HCT116 (cell line): ENCODE data around the gene TMA7. TPM values are rescaled to one million over a fixed set of nuclear protein-coding genes. Genes with fewer than 3 reads are reported as not detected.
A peak's percentile ranks its signal among the peaks of the same experiment; 100 is the strongest.

ENCODE experiments used
- ATAC-seq: fragments of 200-7000 bp; cut with Tn5 transposase; 2 replicates; pipeline ENCODE4 v1.9.1; 2020; ENCODE audit warnings: mild to moderate bottlenecking, moderate library complexity
- BruUV-seq: library from RNA; stranded (reverse); fragments of 400-500 nt; replicated peaks from 2 replicates; lab custom pipeline; 2021; lab: Mats Ljungman, UMichigan
- CTCF ChIA-PET: fragments of 300-600 bp; sonication (Branson Sonifier 250); formaldehyde crosslinking; loops from one replicate; lab custom pipeline; 2021; ENCODE audit warnings: antibody characterized with exemption; lab: Charles Lee
- POLR2A ChIA-PET: fragments of 300-600, 350-600 bp; sonication (Branson Sonifier 250); formaldehyde crosslinking; loops from one replicate; lab custom pipeline; 2021; ENCODE audit warnings: antibody characterized with exemption; lab: Charles Lee
- RAD21 ChIA-PET, 2 experiments: fragments of 300-600 bp; sonication (Branson Sonifier 250); formaldehyde crosslinking; loops; one replicate each; lab custom pipeline; 2023; ENCODE audit warnings: low total read pairs in 2 of 2; ENCODE audit not compliant: uncharacterized antibody in 2 of 2, unreplicated experiment in 2 of 2, low non-redundant PET in 1 of 2; lab: Charles Lee
- DNase-seq: peaks from one replicate; pipeline ENCODE4 v3.0.0-alpha.2; 2010; ENCODE audit warnings: low read depth, low spot score
- H2AFZ ChIP-seq: fragments of 200-600 bp; shearing (Covaris generic), sonication (generic); 2 replicates; pipeline ENCODE4 v1.6.1; 2017; ENCODE audit warnings: low read depth, mixed run types, mixed read lengths, antibody characterized with exemption, low read length; ENCODE audit not compliant: poor library complexity, severe bottlenecking
- H3K27ac ChIP-seq: 2 replicates; pipeline ENCODE4 v1.5.1; 2012; ENCODE audit warnings: low read depth, low read length
- H3K27me3 ChIP-seq: fragments of 200-600 bp; sonication (generic); 2 replicates; pipeline ENCODE4 v1.6.1; 2016; ENCODE audit warnings: mixed run types, low read length, mixed read lengths; ENCODE audit not compliant: insufficient read depth
- H3K36me3 ChIP-seq, 2 experiments: fragments of 200-500 bp in 1 of 2; fragments of 200-600 bp in 1 of 2; sonication (Bioruptor generic) in 1 of 2; sonication (generic) in 1 of 2; 2 replicates each; pipeline versions ENCODE4 v1.5.1 to v1.6.1; 2014 to 2016; ENCODE audit warnings: low read length in 2 of 2, inconsistent platforms in 1 of 2, mixed read lengths in 1 of 2, mixed run types in 1 of 2; ENCODE audit not compliant: insufficient read depth in 2 of 2, control insufficient read depth in 1 of 2
- H3K4me1 ChIP-seq, 2 experiments: fragments of 200-600 bp in 1 of 2; sonication (generic) in 1 of 2; 2 replicates each; pipeline versions ENCODE4 v1.5.1 to v1.6.1; 2012 to 2017; ENCODE audit warnings: low read length in 2 of 2, inconsistent platforms in 1 of 2, mild to moderate bottlenecking in 1 of 2, mixed read lengths in 1 of 2, mixed run types in 1 of 2, moderate library complexity in 1 of 2; ENCODE audit not compliant: insufficient read depth in 2 of 2, control insufficient read depth in 1 of 2
- H3K4me2 ChIP-seq: fragments of 200-600 bp; sonication (generic); 2 replicates; pipeline ENCODE4 v1.6.1; 2017; ENCODE audit warnings: mixed run types, low read length, mixed read lengths
- H3K4me3 ChIP-seq, 2 experiments: fragments of 200-600 bp in 1 of 2; sonication (generic) in 1 of 2; replicated peaks in 1 of 2; 2 replicates each; pipeline ENCODE4 v1.5.1; 2011 to 2016; ENCODE audit warnings: low read length in 2 of 2, control low read depth in 1 of 2, low read depth in 1 of 2, mild to moderate bottlenecking in 1 of 2, mixed read lengths in 1 of 2, mixed run types in 1 of 2
- H3K79me2 ChIP-seq: fragments of 200-600 bp; sonication (generic); 2 replicates; pipeline ENCODE4 v1.6.1; 2017; ENCODE audit warnings: mild to moderate bottlenecking, mixed run types, low read length, moderate library complexity, mixed read lengths; ENCODE audit not compliant: insufficient read depth
- H3K9ac ChIP-seq: fragments of 200-600 bp; sonication (generic); 2 replicates; pipeline ENCODE4 v1.6.1; 2016; ENCODE audit warnings: low read length, mixed read lengths
- H3K9me2 ChIP-seq: fragments of 200-600 bp; sonication (generic), shearing (Covaris generic); 2 replicates; pipeline ENCODE4 v1.6.1; 2017; ENCODE audit warnings: mixed run types, mild to moderate bottlenecking, moderate library complexity; ENCODE audit not compliant: insufficient read depth
- H3K9me3 ChIP-seq, 2 experiments: fragments of 200-500 bp in 1 of 2; fragments of 200-600 bp in 1 of 2; sonication (Bioruptor generic) in 1 of 2; sonication (generic) in 1 of 2; 2 replicates each; pipeline ENCODE4 v1.6.1; 2014 to 2017; ENCODE audit warnings: low read length in 2 of 2, mixed read lengths in 2 of 2, inconsistent platforms in 1 of 2, low read depth in 1 of 2, mild to moderate bottlenecking in 1 of 2, mixed run types in 1 of 2, moderate library complexity in 1 of 2; ENCODE audit not compliant: control insufficient read depth in 1 of 2, insufficient read depth in 1 of 2
- H4K20me1 ChIP-seq: fragments of 200-600 bp; sonication (generic), shearing (Covaris generic); 2 replicates; pipeline ENCODE4 v1.6.1; 2017; ENCODE audit warnings: mixed run types, mild to moderate bottlenecking, moderate library complexity; ENCODE audit not compliant: insufficient read depth
- EZH2 ChIP-seq: fragments of 200-600 bp; sonication (generic); IDR thresholded peaks from 2 replicates; pipeline ENCODE4 v1.6.1; 2017; ENCODE audit warnings: antibody characterized with exemption, mixed run types
- JUND ChIP-seq: IDR thresholded peaks from 2 replicates; pipeline ENCODE4 v1.6.1; 2012
- POLR2AphosphoS5 ChIP-seq: IDR thresholded peaks from 2 replicates; pipeline ENCODE4 v1.6.1; 2011; ENCODE audit warnings: mild to moderate bottlenecking, low read depth, low read length, moderate library complexity
- YY1 ChIP-seq: IDR thresholded peaks from 2 replicates; pipeline ENCODE4 v1.6.1; 2011; ENCODE audit warnings: low read length, low read depth, moderate library complexity, mild to moderate bottlenecking; ENCODE audit not compliant: insufficient replicate concordance; ENCODE audit errors: extremely low read depth
- ZFX ChIP-seq: fragments of 450-650 bp; IDR thresholded peaks from 2 replicates; pipeline ENCODE4 v1.6.1; 2017
- intact Hi-C: fragments of 100-400 bp; cut with micrococcal nuclease; formaldehyde crosslinking; loops from 2 replicates; pipeline ENCODE4 v1.10.0; 2022
- total RNA-seq: library from RNA; stranded (reverse); gene quantifications from one replicate; pipeline ENCODE4 v1.2.1, GENCODE V29; 2021; ENCODE audit not compliant: unreplicated experiment
- TF ChIP-seq, protein P1 (sequence below), 3 experiments: fragments of 200-600 bp in 1 of 3; sonication (generic) in 1 of 3; IDR thresholded peaks in 2 of 3; conservative IDR thresholded peaks in 1 of 3; 2 replicates each; pipeline ENCODE4 v1.5.1; 2012 to 2017; ENCODE audit warnings: low read depth in 2 of 3, low read length in 2 of 3, antibody characterized with exemption in 1 of 3, borderline replicate concordance in 1 of 3, control low read depth in 1 of 3, mild to moderate bottlenecking in 1 of 3, mixed read lengths in 1 of 3, mixed run types in 1 of 3, moderate library complexity in 1 of 3; ENCODE audit not compliant: insufficient read depth in 1 of 3
- TF ChIP-seq, protein P2 (sequence below): IDR thresholded peaks from 2 replicates; pipeline ENCODE4 v1.6.1; 2011; ENCODE audit warnings: mild to moderate bottlenecking, low read length, moderate library complexity; ENCODE audit not compliant: insufficient replicate concordance; ENCODE audit errors: extremely low read depth

The TMA7 gene
- total RNA-seq, 1 experiment from 2014 or later = 334 TPM

DNA sequence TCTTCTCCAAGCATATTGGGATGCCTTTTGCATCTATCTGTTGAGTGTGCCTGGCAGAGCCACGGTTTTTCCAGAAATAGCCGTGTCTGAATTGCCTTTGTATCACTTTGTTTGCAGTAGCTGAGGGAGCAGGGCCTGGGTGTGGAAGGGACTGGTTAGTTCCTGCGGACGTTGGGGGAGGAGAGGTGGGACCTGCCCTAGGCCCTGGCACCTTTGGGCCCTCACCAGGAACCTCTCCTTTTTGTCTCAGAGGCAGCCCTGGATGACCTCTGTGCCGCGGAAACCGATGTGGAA lies 25.1 kb downstream of the TMA7 start:
- peaks cover 8 to 24% of the 10 kb centered on the region in 2 experiments for H3K36me3 ChIP-seq
- H3K9ac ChIP-seq = peak overlapping the region; percentile 82
- H3K9me2 ChIP-seq = no peaks in the 10 kb centered on the region
- H2AFZ ChIP-seq = no peak overlapping the region
- peaks cover 35% of the 10 kb centered on the region for H3K79me2 ChIP-seq
- no peaks in the 10 kb centered on the region for H3K9me3 ChIP-seq
- intact Hi-C loops = loop anchor here (1.0 to 2.0 kb wide), 3 partner anchors 42 to 170 kb away; partner anchors contain the start of gene SLC26A6
- ChIA-PET RAD21 (interaction anchor here in 1 of 2 experiments (1.7 kb wide), 1 partner anchor 84 kb away, joined by 6 read pairs; no protein-coding TSS in a partner anchor), POLR2A (no interaction called here), CTCF (interaction anchor here (0.9 to 3.3 kb wide), 3 partner anchors 8 to 84 kb away, joined by 3 to 19 read pairs (median 3); no protein-coding TSS in a partner anchor)
- ATAC-seq (no peak; the same call in 1 of the 2 replicates), DNase-seq (no peak)
- no peaks in the 10 kb centered on the region for H4K20me1 ChIP-seq
- H3K4me1 ChIP-seq = peaks cover 16 to 33% of the 10 kb centered on the region in 2 experiments
- TF ChIP-seq JUND = no peak
- TF ChIP-seq, protein P1, sequence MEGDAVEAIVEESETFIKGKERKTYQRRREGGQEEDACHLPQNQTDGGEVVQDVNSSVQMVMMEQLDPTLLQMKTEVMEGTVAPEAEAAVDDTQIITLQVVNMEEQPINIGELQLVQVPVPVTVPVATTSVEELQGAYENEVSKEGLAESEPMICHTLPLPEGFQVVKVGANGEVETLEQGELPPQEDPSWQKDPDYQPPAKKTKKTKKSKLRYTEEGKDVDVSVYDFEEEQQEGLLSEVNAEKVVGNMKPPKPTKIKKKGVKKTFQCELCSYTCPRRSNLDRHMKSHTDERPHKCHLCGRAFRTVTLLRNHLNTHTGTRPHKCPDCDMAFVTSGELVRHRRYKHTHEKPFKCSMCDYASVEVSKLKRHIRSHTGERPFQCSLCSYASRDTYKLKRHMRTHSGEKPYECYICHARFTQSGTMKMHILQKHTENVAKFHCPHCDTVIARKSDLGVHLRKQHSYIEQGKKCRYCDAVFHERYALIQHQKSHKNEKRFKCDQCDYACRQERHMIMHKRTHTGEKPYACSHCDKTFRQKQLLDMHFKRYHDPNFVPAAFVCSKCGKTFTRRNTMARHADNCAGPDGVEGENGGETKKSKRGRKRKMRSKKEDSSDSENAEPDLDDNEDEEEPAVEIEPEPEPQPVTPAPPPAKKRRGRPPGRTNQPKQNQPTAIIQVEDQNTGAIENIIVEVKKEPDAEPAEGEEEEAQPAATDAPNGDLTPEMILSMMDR (IDR thresholded peaks at IDR 0.05 in 2 of 3, conservative IDR thresholded peaks at IDR 0.05 in 1 of 3; ENCODE audit: borderline replicate concordance in 1 of 3, insufficient read depth in 1 of 3, low read depth in 2 of 3, low read length in 2 of 3) = no peak
- H3K4me3 ChIP-seq = peak overlapping the region in 1 of 2 experiments; percentile 60; a peak in 1 of 4 replicates
- H3K27ac ChIP-seq = peak overlapping the region; percentile 98
- H3K4me2 ChIP-seq = peak overlapping the region; percentile 92
- BruUV-seq = no TSS peak
- H3K27me3 ChIP-seq = no peaks in the 10 kb centered on the region

DNA sequence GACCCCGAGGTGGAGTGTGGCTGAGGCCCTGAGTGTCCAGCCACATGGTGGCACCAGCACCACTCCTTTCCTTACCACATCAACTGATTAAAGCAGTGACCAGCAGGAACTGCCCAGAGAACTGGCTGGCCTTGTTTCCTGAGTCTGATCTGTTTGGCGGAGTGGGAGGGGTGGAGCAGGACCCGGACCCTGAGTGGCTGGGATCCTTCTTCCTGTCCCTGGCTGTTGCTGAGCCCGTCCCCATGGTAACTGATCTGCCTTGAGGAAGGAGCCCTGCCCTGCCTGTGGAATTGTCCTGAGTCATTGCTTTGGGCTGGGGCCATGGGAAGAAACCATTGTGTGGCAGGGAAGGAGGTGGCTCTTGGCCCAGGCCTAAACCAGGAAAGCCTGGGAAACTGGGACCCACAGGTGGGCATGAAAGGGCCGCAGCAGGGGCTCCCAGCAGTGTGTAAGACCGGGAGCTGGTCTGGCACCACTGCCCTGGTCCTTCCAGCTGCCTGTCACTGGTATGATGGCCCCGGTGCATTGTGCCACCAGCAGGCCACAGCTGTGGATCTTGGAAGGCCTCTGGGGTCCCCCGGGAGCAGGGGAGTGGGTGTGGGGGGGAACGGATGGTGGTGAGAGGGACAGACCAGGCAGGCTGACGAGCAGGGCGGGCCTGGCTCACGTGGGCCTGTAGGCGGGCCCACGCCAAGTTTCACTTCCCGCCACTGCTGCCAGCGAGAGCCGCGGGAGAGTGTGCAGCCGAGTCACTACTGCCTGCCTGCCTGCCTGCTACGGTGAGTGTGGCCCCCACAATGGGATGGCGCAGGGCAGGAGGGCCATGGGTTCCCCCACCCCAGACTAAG lies 25.7 kb downstream of the TMA7 start:
- ATAC-seq (peak; percentile 85), DNase-seq (peak; percentile 96)
- CTCF ChIA-PET = interaction anchor here (3.3 kb wide), 1 partner anchor 84 kb away, joined by 19 read pairs; no protein-coding TSS in a partner anchor
- Histone ChIP-seq H3K36me3 (peaks cover 6 to 18% of the 10 kb centered on the region in 2 experiments; a peak in 3 of 4 replicates), H3K9me3 (no peaks in the 10 kb centered on the region), H3K9me2 (no peaks in the 10 kb centered on the region), H3K9ac (peak overlapping the region; percentile 82), H3K27me3 (no peaks in the 10 kb centered on the region), H3K4me3 (peak overlapping the region; percentile 56 to 60), H3K4me1 (peaks cover 16 to 33% of the 10 kb centered on the region in 2 experiments), H4K20me1 (no peaks in the 10 kb centered on the region), H3K4me2 (peak overlapping the region; percentile 92), H3K27ac (peak overlapping the region; percentile 98), H2AFZ (no peak overlapping the region), H3K79me2 (peaks cover 39% of the 10 kb centered on the region)
- peak; percentile 37; the same call in 1 of the 2 replicates for TF ChIP-seq ZFX
- TF ChIP-seq, protein P1 (IDR thresholded peaks at IDR 0.05 in 2 of 3, conservative IDR thresholded peaks at IDR 0.05 in 1 of 3; ENCODE audit: borderline replicate concordance in 1 of 3, insufficient read depth in 1 of 3, low read depth in 2 of 3, low read length in 2 of 3) = peak in 2 of 3 experiments; percentile 62 to 64; a peak in 4 of 6 replicates
- peak; percentile 58 for TF ChIP-seq POLR2AphosphoS5
- TF ChIP-seq YY1 = peak; percentile 5
- TF ChIP-seq, protein P2, sequence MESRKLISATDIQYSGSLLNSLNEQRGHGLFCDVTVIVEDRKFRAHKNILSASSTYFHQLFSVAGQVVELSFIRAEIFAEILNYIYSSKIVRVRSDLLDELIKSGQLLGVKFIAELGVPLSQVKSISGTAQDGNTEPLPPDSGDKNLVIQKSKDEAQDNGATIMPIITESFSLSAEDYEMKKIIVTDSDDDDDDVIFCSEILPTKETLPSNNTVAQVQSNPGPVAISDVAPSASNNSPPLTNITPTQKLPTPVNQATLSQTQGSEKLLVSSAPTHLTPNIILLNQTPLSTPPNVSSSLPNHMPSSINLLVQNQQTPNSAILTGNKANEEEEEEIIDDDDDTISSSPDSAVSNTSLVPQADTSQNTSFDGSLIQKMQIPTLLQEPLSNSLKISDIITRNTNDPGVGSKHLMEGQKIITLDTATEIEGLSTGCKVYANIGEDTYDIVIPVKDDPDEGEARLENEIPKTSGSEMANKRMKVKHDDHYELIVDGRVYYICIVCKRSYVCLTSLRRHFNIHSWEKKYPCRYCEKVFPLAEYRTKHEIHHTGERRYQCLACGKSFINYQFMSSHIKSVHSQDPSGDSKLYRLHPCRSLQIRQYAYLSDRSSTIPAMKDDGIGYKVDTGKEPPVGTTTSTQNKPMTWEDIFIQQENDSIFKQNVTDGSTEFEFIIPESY = peak; percentile 21
- no peak for TF ChIP-seq JUND
- TF ChIP-seq EZH2 = no peak
- intact Hi-C loops = loop anchor here (1.0 to 2.0 kb wide), 3 partner anchors 42 to 169 kb away; partner anchors contain the start of gene SLC26A6
- POLR2A ChIA-PET = interaction anchor here (1.5 kb wide), 1 partner anchor 19 kb away, joined by 5 read pairs; the partner anchor contains the start of gene ATRIP
- RAD21 ChIA-PET = no interaction called here
- no TSS peak for BruUV-seq
